Loucy (cell line): ENCODE measurements around the gene MLYCD.

ENCODE experiments used
- H2AFZ ChIP-seq: fragments of 200-600 bp; sonication (generic); 2 replicates; pipeline ENCODE4 v1.6.0; 2016; ENCODE audit warnings: antibody characterized with exemption, mild to moderate bottlenecking, low read length, moderate library complexity
- H3F3A ChIP-seq: fragments of 200-600 bp; 2 replicates; pipeline ENCODE4 v1.6.0; 2016; ENCODE audit warnings: antibody characterized with exemption, low read depth, mild to moderate bottlenecking
- H3K27me3 ChIP-seq: fragments of 200-600 bp; sonication (generic); 2 replicates; pipeline ENCODE4 v1.6.1; 2014; ENCODE audit warnings: low read length, mild to moderate bottlenecking; ENCODE audit not compliant: insufficient read depth, poor library complexity, severe bottlenecking
- H3K36me3 ChIP-seq: fragments of 200-600 bp; sonication (generic); 2 replicates; pipeline ENCODE4 v1.6.1; 2016; ENCODE audit warnings: low read length; ENCODE audit not compliant: insufficient read depth
- H3K4me1 ChIP-seq: fragments of 200-600 bp; sonication (generic); 2 replicates; pipeline ENCODE4 v1.5.1; 2014; ENCODE audit warnings: low read length, mild to moderate bottlenecking; ENCODE audit not compliant: insufficient read depth, poor library complexity, severe bottlenecking
- H3K4me2 ChIP-seq: fragments of 200-600 bp; sonication (generic); 2 replicates; pipeline ENCODE4 v1.6.0; 2014; ENCODE audit warnings: antibody characterized with exemption, low read length, low read depth, mild to moderate bottlenecking; ENCODE audit not compliant: poor library complexity, severe bottlenecking
- H3K4me3 ChIP-seq: fragments of 200-600 bp; sonication (generic); 2 replicates; pipeline ENCODE4 v1.5.1; 2014; ENCODE audit warnings: low read length, mild to moderate bottlenecking, mixed read lengths; ENCODE audit not compliant: poor library complexity, severe bottlenecking
- H3K79me2 ChIP-seq: fragments of 200-600 bp; sonication (generic); 2 replicates; pipeline ENCODE4 v1.6.1; 2014; ENCODE audit warnings: low read length; ENCODE audit not compliant: insufficient read depth
- H3K9ac ChIP-seq: fragments of 200-600 bp; sonication (generic); 2 replicates; pipeline ENCODE4 v1.6.0; 2014; ENCODE audit warnings: mild to moderate bottlenecking, low read depth, low read length, moderate library complexity; ENCODE audit not compliant: poor library complexity, severe bottlenecking
- H3K9me2 ChIP-seq: fragments of 200-600 bp; sonication (generic); replicated peaks from 2 replicates; pipeline ENCODE4 v1.6.1; 2016; ENCODE audit warnings: low read depth, low read length, mixed read lengths
- H3K9me3 ChIP-seq: fragments of 200-600 bp; sonication (generic); 2 replicates; pipeline ENCODE4 v1.6.1; 2014; ENCODE audit warnings: mild to moderate bottlenecking, antibody characterized with exemption, low read length, low read depth; ENCODE audit not compliant: insufficient read depth
- H4K20me1 ChIP-seq: fragments of 200-600 bp; sonication (generic); 2 replicates; pipeline ENCODE4 v1.6.0; 2014; ENCODE audit warnings: antibody characterized with exemption, low read length, mild to moderate bottlenecking; ENCODE audit not compliant: insufficient read depth, poor library complexity, severe bottlenecking
- CTCF ChIP-seq: fragments of 200-600 bp; sonication (generic); conservative IDR thresholded peaks from 2 replicates; pipeline ENCODE4 v1.5.1; 2014; ENCODE audit warnings: mild to moderate bottlenecking, antibody characterized with exemption, low read length
- EZH2phosphoT487 ChIP-seq: fragments of 200-600 bp; IDR thresholded peaks from 2 replicates; pipeline ENCODE4 v1.6.1; 2018; ENCODE audit warnings: antibody characterized with exemption, mild to moderate bottlenecking, moderate library complexity, borderline replicate concordance

The MLYCD gene

GRCh38 chr16:83906683-83907082 lies 7.8 kb downstream of the MLYCD start:
- no peaks in the 10 kb centered on the region for H3F3A ChIP-seq
- no peaks in the 10 kb centered on the region for H3K27me3 ChIP-seq
- H3K9ac ChIP-seq = no peak overlapping the region
- peaks cover under 1% of the 10 kb centered on the region for H4K20me1 ChIP-seq
- H3K9me2 ChIP-seq = no peaks in the 10 kb centered on the region
- H3K4me1 ChIP-seq = peaks cover 4% of the 10 kb centered on the region
- H3K9me3 ChIP-seq = no peaks in the 10 kb centered on the region
- H3K4me3 ChIP-seq = no peak overlapping the region
- peaks cover 14% of the 10 kb centered on the region; the same call in 1 of the 2 replicates for H3K36me3 ChIP-seq
- peaks cover 5% of the 10 kb centered on the region; the same call in 1 of the 2 replicates for H3K79me2 ChIP-seq
- TF ChIP-seq CTCF (no peak), EZH2phosphoT487 (no peak)
- no peak overlapping the region for H2AFZ ChIP-seq
- no peak overlapping the region for H3K4me2 ChIP-seq

GRCh38 chr16:83907111-83907510 lies 8.2 kb downstream of the MLYCD start:
- peaks cover 16% of the 10 kb centered on the region; the same call in 1 of the 2 replicates for H3K36me3 ChIP-seq
- H3K9ac ChIP-seq = no peak overlapping the region
- no peaks in the 10 kb centered on the region for H3F3A ChIP-seq
- no peak overlapping the region for H2AFZ ChIP-seq
- no peak overlapping the region for H3K4me2 ChIP-seq
- H3K79me2 ChIP-seq = peaks cover 4% of the 10 kb centered on the region; the same call in 1 of the 2 replicates
- no peaks in the 10 kb centered on the region for H3K27me3 ChIP-seq
- H3K4me3 ChIP-seq = no peak overlapping the region
- TF ChIP-seq CTCF = no peak
- no peaks in the 10 kb centered on the region for H3K9me3 ChIP-seq
- H3K9me2 ChIP-seq = no peaks in the 10 kb centered on the region
- peaks cover 4% of the 10 kb centered on the region for H3K4me1 ChIP-seq
- no peaks in the 10 kb centered on the region for H4K20me1 ChIP-seq

- no peak overlapping the region for H2AFZ ChIP-seq
Observed at GRCh38 chr16:83907631-83908250, 8.8 kb downstream of the MLYCD start.

More at GRCh38 chr16:83907631-83908250, 8.8 kb downstream of the MLYCD start:
- Histone ChIP-seq H3F3A (no peaks in the 10 kb centered on the region), H3K9me3 (no peaks in the 10 kb centered on the region), H3K79me2 (peaks cover 4% of the 10 kb centered on the region; the same call in 1 of the 2 replicates), H3K4me1 (peaks cover 1% of the 10 kb centered on the region), H3K4me2 (no peak overlapping the region), H3K4me3 (no peak overlapping the region), H3K27me3 (no peaks in the 10 kb centered on the region), H3K36me3 (peaks cover 22% of the 10 kb centered on the region; the same call in 1 of the 2 replicates), H4K20me1 (no peaks in the 10 kb centered on the region), H3K9me2 (no peaks in the 10 kb centered on the region), H3K9ac (no peak overlapping the region)
- no peak for TF ChIP-seq EZH2phosphoT487
- no peak for TF ChIP-seq CTCF
